NCI-H2171 treated with DMSO at 0.1 percent for 48 hours (cell line): ENCODE results near the gene DNMT1.
A peak's percentile ranks its signal among the peaks of the same experiment; 100 is the strongest.
"Not testable (repeated sequence)": the region's sequence is repeated elsewhere in the genome, so short reads cannot be mapped to it uniquely, and the experiment has no call there.

ENCODE experiments used
- DNase-seq: peaks from one replicate; lab custom pipeline; 2025; lab: John Stamatoyannopoulos, UW

The DNMT1 gene

GRCh38 chr19:10194500-10195198, at the start of gene DNMT1:
Gene DNMT1 (minus strand): TSS chr19:10194953. CDS start chr19:10194899, 54 bp downstream.
- DNase-seq, result peak; percentile 97

- DNase-seq, result no peak
Observed at GRCh38 chr19:10243606-10244005, 48.9 kb upstream of the DNMT1 start.

- DNase-seq, result not testable (repeated sequence)
Observed at GRCh38 chr19:10241826-10242449, 47.2 kb upstream of the DNMT1 start.

GRCh38 chr19:10238172-10238783, 43.5 kb upstream of the DNMT1 start:
- no peak for DNase-seq

GRCh38 chr19:10237702-10238101, 42.9 kb upstream of the DNMT1 start:
- no peak for DNase-seq

GRCh38 chr19:10235409-10235808, 40.7 kb upstream of the DNMT1 start:
- not testable (repeated sequence) for DNase-seq

- DNase-seq, result no peak
Observed at GRCh38 chr19:10235003-10235402, 40.2 kb upstream of the DNMT1 start.

- no peak for DNase-seq
Observed at GRCh38 chr19:10233946-10234345, 39.2 kb upstream of the DNMT1 start.

GRCh38 chr19:10231612-10232228, 37.0 kb upstream of the DNMT1 start:
- DNase-seq, result no peak

- DNase-seq, result peak; percentile 81
Observed at GRCh38 chr19:10230861-10231611, 36.3 kb upstream of the DNMT1 start, which contains the start of gene S1PR2. Gene S1PR2 (minus strand): TSS chr19:10231331. CDS start chr19:10224905, 6,426 bp downstream.

- DNase-seq, result no peak
Observed at GRCh38 chr19:10230173-10230860, 35.6 kb upstream of the DNMT1 start.

- peak; percentile 30 for DNase-seq
Observed at GRCh38 chr19:10228920-10229319, 34.2 kb upstream of the DNMT1 start.

GRCh38 chr19:10228393-10228792, 33.6 kb upstream of the DNMT1 start:
- no peak for DNase-seq

GRCh38 chr19:10227026-10227971, 32.5 kb upstream of the DNMT1 start:
- DNase-seq, result no peak

GRCh38 chr19:10226376-10227025, 31.7 kb upstream of the DNMT1 start:
- no peak for DNase-seq

GRCh38 chr19:10226021-10226375, 31.2 kb upstream of the DNMT1 start:
- DNase-seq, result no peak

GRCh38 chr19:10224337-10224736, 29.6 kb upstream of the DNMT1 start:
- DNase-seq, result no peak

- DNase-seq, result no peak
Observed at GRCh38 chr19:10223488-10224213, 28.9 kb upstream of the DNMT1 start.
